HepG2 (cell line): ENCODE measurements around the gene ARID5B. TPM values are rescaled to one million over a fixed set of nuclear protein-coding genes. Genes with fewer than 3 reads are reported as not detected.

Experiments
- ATAC-seq: fragments of 200-7000 bp; cut with Tn5 transposase; 3 replicates; pipeline ENCODE4 v1.9.1; 2020; ENCODE audit warnings: mild to moderate bottlenecking, moderate library complexity
- BruUV-seq: library from RNA; stranded (reverse); fragments of 400-500 nt; replicated peaks from 2 replicates; lab custom pipeline; 2021; lab: Mats Ljungman, UMichigan
- CTCF ChIA-PET: fragments of 300-600 bp; formaldehyde crosslinking; extraction: SDS; loops from one replicate; lab custom pipeline; 2021; ENCODE audit warnings: low total read pairs, inconsistent platforms, low intra/inter-chr PET ratio; lab: Yijun Ruan, JAX
- POLR2A ChIA-PET: fragments of 350-600 bp; sonication (Branson Sonifier 250); formaldehyde crosslinking; loops from one replicate; lab custom pipeline; 2020; ENCODE audit warnings: antibody characterized with exemption, inconsistent platforms; lab: Yijun Ruan, JAX
- DNase-seq: peaks from one replicate; pipeline ENCODE4 v3.0.0-alpha.2; 2015; ENCODE audit warnings: low spot score
- FAIRE-seq: peaks from 3 replicates; lab custom pipeline; 2011; peaks lifted over from hg19 to GRCh38; lab: Jason Lieb, UNC
- H2AFZ ChIP-seq: one replicate; pipeline ENCODE4 v1.6.1; 2011; ENCODE audit warnings: low read length, inconsistent platforms
- H3K27ac ChIP-seq: fragments of 300-600 bp; 3 replicates; pipeline ENCODE4 v1.8.0; 2011; ENCODE audit warnings: mixed run types, mild to moderate bottlenecking, mixed read lengths, low read length, inconsistent platforms; ENCODE audit not compliant: insufficient read depth; ENCODE audit errors: extremely low read length
- H3K27me3 ChIP-seq, 2 experiments: fragments of 200-600 bp in 1 of 2; 2 replicates in 1 of 2; 3 replicates in 1 of 2; pipeline versions ENCODE4 v1.6.0 to v1.8.0; 2011; ENCODE audit warnings: low read length in 2 of 2, mild to moderate bottlenecking in 2 of 2, moderate library complexity in 2 of 2, inconsistent platforms in 1 of 2; ENCODE audit not compliant: insufficient read depth in 2 of 2, control insufficient read depth in 1 of 2
- H3K36me3 ChIP-seq, 2 experiments: fragments of 200-600 bp in 1 of 2; replicated peaks in 1 of 2; 2 replicates in 1 of 2; 3 replicates in 1 of 2; pipeline versions ENCODE4 v1.5.1 to v1.8.0; 2011; ENCODE audit warnings: low read length in 2 of 2, inconsistent platforms in 1 of 2; ENCODE audit not compliant: insufficient read depth in 2 of 2, control insufficient read depth in 1 of 2
- H3K4me1 ChIP-seq: 2 replicates; pipeline ENCODE4 v1.5.1; 2012; ENCODE audit warnings: low read length, inconsistent platforms; ENCODE audit not compliant: insufficient read depth
- H3K4me2 ChIP-seq: 2 replicates; pipeline ENCODE4 v1.6.0; 2011; ENCODE audit warnings: low read depth, low read length, inconsistent platforms
- H3K4me3 ChIP-seq, 3 experiments: fragments of 200-600 bp in 1 of 3; sonication (generic), shearing (Covaris generic) in 1 of 3; replicated peaks in 1 of 3; 2 replicates each; pipeline ENCODE4 v1.5.1; 2011 to 2016; ENCODE audit warnings: low read length in 3 of 3, inconsistent platforms in 2 of 3, low read depth in 2 of 3, mild to moderate bottlenecking in 2 of 3, control low read depth in 1 of 3, mixed read lengths in 1 of 3; ENCODE audit not compliant: insufficient read depth in 1 of 3
- H3K79me2 ChIP-seq: one replicate; pipeline ENCODE4 v1.6.1; 2011; ENCODE audit warnings: low read length, inconsistent platforms; ENCODE audit not compliant: insufficient read depth
- H3K9ac ChIP-seq: 2 replicates; pipeline ENCODE4 v1.6.0; 2011; ENCODE audit warnings: mild to moderate bottlenecking, low read depth, low read length, inconsistent platforms; ENCODE audit not compliant: insufficient read depth
- H3K9me3 ChIP-seq: 2 replicates; pipeline ENCODE4 v1.5.1; 2012; ENCODE audit warnings: mild to moderate bottlenecking, low read length
- H4K20me1 ChIP-seq: 2 replicates; pipeline ENCODE4 v1.6.0; 2011; ENCODE audit warnings: inconsistent platforms, mild to moderate bottlenecking, low read length, moderate library complexity; ENCODE audit not compliant: insufficient read depth
- CREB1 ChIP-seq, 2 experiments: fragments of 450-650 bp in 1 of 2; IDR thresholded peaks; 2 replicates each; pipeline ENCODE4 v1.6.1; 2016 to 2017; ENCODE audit warnings: control low read depth in 1 of 2, mild to moderate bottlenecking in 1 of 2, missing compliant biosample characterization in 1 of 2, missing genetic modification characterization in 1 of 2
- HOXD1 ChIP-seq: sonication (generic); formaldehyde crosslinking; IDR thresholded peaks from 2 replicates; pipeline ENCODE4 v1.5.0; 2020; ENCODE audit warnings: missing genetic modification reagents
- NCOA5 ChIP-seq: sonication (generic); formaldehyde crosslinking; IDR thresholded peaks from 2 replicates; pipeline ENCODE4 v1.4.0; 2020; ENCODE audit warnings: missing genetic modification reagents
- PRPF4 ChIP-seq: fragments of 200-400 bp; formaldehyde crosslinking; IDR thresholded peaks from 2 replicates; pipeline ENCODE4 v1.6.1; 2016; ENCODE audit warnings: low read length, low read depth; ENCODE audit not compliant: poor library complexity, severe bottlenecking
- ZNF331 ChIP-seq: sonication (generic); formaldehyde crosslinking; IDR thresholded peaks from 2 replicates; pipeline ENCODE4 v1.4.0; 2020; ENCODE audit warnings: missing genetic modification reagents
- ZNF383 ChIP-seq: sonication (generic); formaldehyde crosslinking; IDR thresholded peaks from 2 replicates; pipeline ENCODE4 v1.4.0; 2020; ENCODE audit warnings: missing genetic modification reagents, mild to moderate bottlenecking, borderline replicate concordance
- ZNF652 ChIP-seq: IDR thresholded peaks from 2 replicates; pipeline ENCODE4 v1.6.1; 2016; ENCODE audit warnings: low read depth, borderline replicate concordance
- WGBS: methylation state at CpG from one replicate; pipeline ENCODE4 v1.1.6; 2017; ENCODE audit warnings: low lambda C conversion rate; 5-methylcytosine and 5-hydroxymethylcytosine counted together
- in situ Hi-C: cut with HindIII; loops from 2 replicates; pipeline ENCODE4 v1.10.0; 2017; ENCODE audit warnings: low pct_unique_long_range_greater_than_20kb; ENCODE audit not compliant: extremely low pct_ligation_motif_present
- intact Hi-C: fragments of 100-400 bp; cut with micrococcal nuclease; formaldehyde crosslinking; loops from one replicate; pipeline ENCODE4 v1.10.0; 2022; ENCODE audit not compliant: unreplicated experiment
- polyA plus RNA-seq, 8 experiments: library from polyadenylated mRNA; depleted of rRNA in 3 of 8; stranded (reverse) in 7 of 8; unstranded in 1 of 8; fragments of >200 nt; fragmentation: Illumina TruSeq in 4 of 8; extraction: Trizol in 4 of 8; gene quantifications; 2 replicates each; pipeline versions ENCODE4 v1.2.1 to v1.2.3, GENCODE V29; 2011 to 2016; ENCODE audit warnings: low read depth in 4 of 8, missing spikeins in 1 of 8, mixed read lengths in 1 of 8; ENCODE audit not compliant: insufficient read depth in 1 of 8
- total RNA-seq, 5 experiments: library from RNA; depleted of rRNA; stranded (reverse); fragments of >200 nt; fragmentation: Illumina TruSeq; extraction: Trizol; gene quantifications; 2 replicates each; pipeline ENCODE4 v1.2.3, GENCODE V29; 2016; ENCODE audit warnings: low read depth in 1 of 5
- TF ChIP-seq, protein P1 (sequence below): sonication (generic); IDR thresholded peaks from 2 replicates; pipeline ENCODE4 v1.6.1; 2016; ENCODE audit warnings: low read depth, borderline replicate concordance
- TF ChIP-seq, protein P2 (sequence below): sonication (generic); formaldehyde crosslinking; IDR thresholded peaks from 2 replicates; pipeline ENCODE4 v1.8.0; 2022; ENCODE audit warnings: mild to moderate bottlenecking, missing genetic modification reagents, moderate library complexity
- TF ChIP-seq, protein P3 (sequence below): sonication (generic); formaldehyde crosslinking; IDR thresholded peaks from one replicate; pipeline ENCODE4 v1.5.1; 2020; ENCODE audit warnings: mild to moderate bottlenecking, missing genetic modification reagents; ENCODE audit errors: not compliant biosample characterization

Gene ARID5B
- total and polyA plus RNA-seq, 2 of the 13 experiments (the other 11 are each of a cell fraction or from before 2014, with no cell fraction given): 6.2 to 21.1 TPM

DNA sequence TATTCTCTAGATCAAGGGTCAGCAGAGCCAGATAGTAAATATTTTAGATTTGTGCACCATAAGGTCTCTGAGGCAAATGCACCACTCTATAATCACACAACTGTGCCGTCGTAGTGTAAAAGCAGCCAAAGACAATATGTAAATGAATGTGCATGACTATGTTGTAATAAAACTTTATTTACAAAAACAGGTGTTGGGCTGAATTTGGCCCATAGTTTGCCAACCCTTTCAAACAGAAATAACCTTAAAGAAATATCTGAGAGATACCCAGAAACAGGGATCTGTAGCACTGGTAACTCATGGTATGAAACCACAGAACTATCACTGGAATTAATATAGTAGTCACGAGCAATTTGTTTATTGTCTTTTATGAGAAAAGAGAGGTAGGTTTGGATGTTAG lies 86.0 kb downstream of the ARID5B start:
- no peak for FAIRE-seq
- no peak for DNase-seq
- Histone ChIP-seq H3K4me3 (no peak overlapping the region), H2AFZ (no peak overlapping the region), H3K27ac (no peak overlapping the region), H3K27me3 (no peaks in the 10 kb centered on the region), H3K4me2 (no peak overlapping the region), H4K20me1 (no peaks in the 10 kb centered on the region), H3K4me1 (peaks cover 15% of the 10 kb centered on the region; the same call in 1 of the 2 replicates), H3K36me3 (peaks cover 0 to 2% of the 10 kb centered on the region in 2 experiments; a peak in 4 of 5 replicates), H3K9ac (no peak overlapping the region), H3K79me2 (peaks cover 8% of the 10 kb centered on the region), H3K9me3 (no peaks in the 10 kb centered on the region)
- intact Hi-C loops: no loop called here
- ChIA-PET CTCF (no interaction called here), POLR2A (no interaction called here)
- 95% methylated on average over 3 of the region's 3 CpGs for WGBS
- no peak for ATAC-seq
- in situ Hi-C loops: no loop called here
- no TSS peak for BruUV-seq
- no peak for TF ChIP-seq PRPF4
- TF ChIP-seq ZNF331 (CRISPR knock-in tag): no peak
- TF ChIP-seq HOXD1: no peak
- no peak for TF ChIP-seq ZNF383 (CRISPR knock-in tag)
- TF ChIP-seq CREB1 (IDR thresholded peaks at IDR 0.05): no peak
- no peak for TF ChIP-seq CREB1 (CRISPR knock-in tag; IDR thresholded peaks at IDR 0.05)
- no peak for TF ChIP-seq NCOA5 (CRISPR knock-in tag)
- TF ChIP-seq, protein P1, sequence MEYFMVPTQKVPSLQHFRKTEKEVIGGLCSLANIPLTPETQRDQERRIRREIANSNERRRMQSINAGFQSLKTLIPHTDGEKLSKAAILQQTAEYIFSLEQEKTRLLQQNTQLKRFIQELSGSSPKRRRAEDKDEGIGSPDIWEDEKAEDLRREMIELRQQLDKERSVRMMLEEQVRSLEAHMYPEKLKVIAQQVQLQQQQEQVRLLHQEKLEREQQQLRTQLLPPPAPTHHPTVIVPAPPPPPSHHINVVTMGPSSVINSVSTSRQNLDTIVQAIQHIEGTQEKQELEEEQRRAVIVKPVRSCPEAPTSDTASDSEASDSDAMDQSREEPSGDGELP: no peak
- TF ChIP-seq, protein P2, sequence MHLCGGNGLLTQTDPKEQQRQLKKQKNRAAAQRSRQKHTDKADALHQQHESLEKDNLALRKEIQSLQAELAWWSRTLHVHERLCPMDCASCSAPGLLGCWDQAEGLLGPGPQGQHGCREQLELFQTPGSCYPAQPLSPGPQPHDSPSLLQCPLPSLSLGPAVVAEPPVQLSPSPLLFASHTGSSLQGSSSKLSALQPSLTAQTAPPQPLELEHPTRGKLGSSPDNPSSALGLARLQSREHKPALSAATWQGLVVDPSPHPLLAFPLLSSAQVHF (CRISPR knock-in tag): no peak
- TF ChIP-seq ZNF652 (CRISPR knock-in tag): no peak
- TF ChIP-seq, protein P3, sequence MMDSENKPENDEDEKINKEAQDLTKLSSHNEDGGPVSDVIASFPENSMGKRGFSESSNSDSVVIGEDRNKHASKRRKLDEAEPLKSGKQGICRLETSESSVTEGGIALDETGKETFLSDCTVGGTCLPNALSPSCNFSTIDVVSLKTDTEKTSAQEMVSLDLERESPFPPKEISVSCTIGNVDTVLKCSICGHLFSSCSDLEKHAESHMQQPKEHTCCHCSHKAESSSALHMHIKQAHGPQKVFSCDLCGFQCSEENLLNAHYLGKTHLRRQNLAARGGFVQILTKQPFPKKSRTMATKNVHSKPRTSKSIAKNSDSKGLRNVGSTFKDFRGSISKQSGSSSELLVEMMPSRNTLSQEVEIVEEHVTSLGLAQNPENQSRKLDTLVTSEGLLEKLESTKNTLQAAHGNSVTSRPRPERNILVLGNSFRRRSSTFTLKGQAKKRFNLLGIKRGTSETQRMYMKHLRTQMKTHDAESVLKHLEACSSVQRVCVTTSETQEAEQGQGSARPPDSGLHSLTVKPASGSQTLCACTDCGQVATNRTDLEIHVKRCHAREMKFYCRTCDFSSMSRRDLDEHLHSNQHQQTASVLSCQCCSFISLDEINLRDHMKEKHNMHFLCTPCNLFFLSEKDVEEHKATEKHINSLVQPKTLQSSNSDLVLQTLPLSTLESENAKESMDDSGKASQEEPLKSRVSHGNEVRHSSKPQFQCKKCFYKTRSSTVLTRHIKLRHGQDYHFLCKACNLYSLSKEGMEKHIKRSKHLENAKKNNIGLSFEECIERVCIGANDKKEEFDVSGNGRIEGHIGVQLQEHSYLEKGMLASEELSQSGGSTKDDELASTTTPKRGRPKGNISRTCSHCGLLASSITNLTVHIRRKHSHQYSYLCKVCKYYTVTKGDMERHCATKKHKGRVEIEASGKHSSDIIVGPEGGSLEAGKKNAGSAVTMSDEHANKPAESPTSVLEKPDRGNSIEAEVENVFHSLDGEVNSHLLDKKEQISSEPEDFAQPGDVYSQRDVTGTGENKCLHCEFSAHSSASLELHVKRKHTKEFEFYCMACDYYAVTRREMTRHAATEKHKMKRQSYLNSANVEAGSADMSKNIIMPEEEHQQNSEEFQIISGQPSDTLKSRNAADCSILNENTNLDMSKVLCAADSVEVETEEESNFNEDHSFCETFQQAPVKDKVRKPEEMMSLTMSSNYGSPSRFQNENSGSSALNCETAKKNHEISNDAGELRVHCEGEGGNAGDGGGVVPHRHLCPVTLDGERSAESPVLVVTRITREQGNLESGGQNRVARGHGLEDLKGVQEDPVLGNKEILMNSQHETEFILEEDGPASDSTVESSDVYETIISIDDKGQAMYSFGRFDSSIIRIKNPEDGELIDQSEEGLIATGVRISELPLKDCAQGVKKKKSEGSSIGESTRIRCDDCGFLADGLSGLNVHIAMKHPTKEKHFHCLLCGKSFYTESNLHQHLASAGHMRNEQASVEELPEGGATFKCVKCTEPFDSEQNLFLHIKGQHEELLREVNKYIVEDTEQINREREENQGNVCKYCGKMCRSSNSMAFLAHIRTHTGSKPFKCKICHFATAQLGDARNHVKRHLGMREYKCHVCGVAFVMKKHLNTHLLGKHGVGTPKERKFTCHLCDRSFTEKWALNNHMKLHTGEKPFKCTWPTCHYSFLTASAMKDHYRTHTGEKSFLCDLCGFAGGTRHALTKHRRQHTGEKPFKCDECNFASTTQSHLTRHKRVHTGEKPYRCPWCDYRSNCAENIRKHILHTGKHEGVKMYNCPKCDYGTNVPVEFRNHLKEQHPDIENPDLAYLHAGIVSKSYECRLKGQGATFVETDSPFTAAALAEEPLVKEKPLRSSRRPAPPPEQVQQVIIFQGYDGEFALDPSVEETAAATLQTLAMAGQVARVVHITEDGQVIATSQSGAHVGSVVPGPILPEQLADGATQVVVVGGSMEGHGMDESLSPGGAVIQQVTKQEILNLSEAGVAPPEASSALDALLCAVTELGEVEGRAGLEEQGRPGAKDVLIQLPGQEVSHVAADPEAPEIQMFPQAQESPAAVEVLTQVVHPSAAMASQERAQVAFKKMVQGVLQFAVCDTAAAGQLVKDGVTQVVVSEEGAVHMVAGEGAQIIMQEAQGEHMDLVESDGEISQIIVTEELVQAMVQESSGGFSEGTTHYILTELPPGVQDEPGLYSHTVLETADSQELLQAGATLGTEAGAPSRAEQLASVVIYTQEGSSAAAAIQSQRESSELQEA (CRISPR knock-in tag): no peak
